Endothelial cell of umbilical vein (primary cell): ENCODE results near the gene NDUFA5.

Source experiments
- CTCF ChIP-seq, 2 donors: IDR thresholded peaks; 1 replicate in 1 of 2; 2 replicates in 1 of 2; pipeline ENCODE4 v1.5.1; 2011; ENCODE audit warnings: low read length in 2 of 2, mild to moderate bottlenecking in 2 of 2, moderate library complexity in 2 of 2, control low read depth in 1 of 2, inconsistent platforms in 1 of 2, low read depth in 1 of 2; ENCODE audit not compliant: insufficient read depth in 1 of 2; ENCODE audit errors: extremely low read depth in 1 of 2
- EZH2 ChIP-seq: IDR thresholded peaks from 2 replicates; pipeline ENCODE4 v1.6.1; 2012; ENCODE audit warnings: borderline replicate concordance, low read depth, mild to moderate bottlenecking, moderate library complexity, low read length, inconsistent platforms; ENCODE audit not compliant: severe bottlenecking
- POLR2A ChIP-seq: IDR thresholded peaks from 2 replicates; pipeline ENCODE4 v1.6.1; 2012; ENCODE audit warnings: low read depth, mild to moderate bottlenecking, control low read depth, low read length
- POLR2AphosphoS5 ChIP-seq: IDR thresholded peaks from 2 replicates; pipeline ENCODE4 v1.6.1; 2012; ENCODE audit warnings: low read depth, mild to moderate bottlenecking, control low read depth, low read length, moderate library complexity; ENCODE audit not compliant: insufficient read depth

DNA sequence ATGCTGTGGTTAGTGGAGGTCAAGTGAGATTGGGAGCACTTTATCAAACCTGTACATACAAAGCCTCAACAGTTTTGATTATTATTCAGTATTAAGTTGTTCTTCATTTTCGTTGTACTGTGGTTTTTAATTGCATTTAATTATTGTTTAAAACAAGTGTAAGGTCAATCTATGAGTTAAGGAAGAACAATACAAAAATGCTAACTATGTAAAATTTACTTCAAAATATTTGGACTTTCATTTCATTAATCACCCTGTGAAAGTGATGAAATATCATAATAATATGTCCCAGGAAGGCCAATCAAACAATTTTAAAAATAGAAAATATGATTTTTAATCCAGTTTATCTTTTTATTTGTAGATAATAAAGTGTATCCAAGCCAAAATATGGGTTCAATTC lies 13.6 kb upstream of the NDUFA5 start:
- TF ChIP-seq POLR2A (no peak), POLR2AphosphoS5 (no peak), CTCF (IDR thresholded peaks at IDR 0.05; ENCODE audit: extremely low read depth in 1 of 2, insufficient read depth in 1 of 2, low read depth in 1 of 2, low read length in 2 of 2) (no peak), EZH2 (no peak)
